ENCODE data around the gene KRT84.

DNA sequence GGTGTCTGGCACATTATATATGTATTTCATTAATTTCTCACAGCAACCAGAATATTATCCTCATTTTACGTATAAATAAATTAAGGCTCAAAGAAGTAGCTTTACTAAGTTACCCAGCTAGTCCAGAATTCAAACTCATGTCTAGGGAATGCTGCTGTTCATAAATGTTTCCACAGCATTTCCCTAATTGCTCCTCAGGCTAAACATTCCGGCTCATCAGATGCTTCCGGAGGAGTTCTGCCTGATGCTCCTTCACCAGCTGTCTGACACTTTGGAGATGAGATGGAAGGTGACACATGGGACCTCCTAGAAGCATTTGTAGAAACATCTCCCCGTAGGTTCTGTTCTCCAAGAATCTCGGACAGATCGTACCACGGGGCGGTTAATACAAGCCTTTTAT is 30.3 kb downstream of the KRT84 start:
- TF ChIP-seq, protein P1, sequence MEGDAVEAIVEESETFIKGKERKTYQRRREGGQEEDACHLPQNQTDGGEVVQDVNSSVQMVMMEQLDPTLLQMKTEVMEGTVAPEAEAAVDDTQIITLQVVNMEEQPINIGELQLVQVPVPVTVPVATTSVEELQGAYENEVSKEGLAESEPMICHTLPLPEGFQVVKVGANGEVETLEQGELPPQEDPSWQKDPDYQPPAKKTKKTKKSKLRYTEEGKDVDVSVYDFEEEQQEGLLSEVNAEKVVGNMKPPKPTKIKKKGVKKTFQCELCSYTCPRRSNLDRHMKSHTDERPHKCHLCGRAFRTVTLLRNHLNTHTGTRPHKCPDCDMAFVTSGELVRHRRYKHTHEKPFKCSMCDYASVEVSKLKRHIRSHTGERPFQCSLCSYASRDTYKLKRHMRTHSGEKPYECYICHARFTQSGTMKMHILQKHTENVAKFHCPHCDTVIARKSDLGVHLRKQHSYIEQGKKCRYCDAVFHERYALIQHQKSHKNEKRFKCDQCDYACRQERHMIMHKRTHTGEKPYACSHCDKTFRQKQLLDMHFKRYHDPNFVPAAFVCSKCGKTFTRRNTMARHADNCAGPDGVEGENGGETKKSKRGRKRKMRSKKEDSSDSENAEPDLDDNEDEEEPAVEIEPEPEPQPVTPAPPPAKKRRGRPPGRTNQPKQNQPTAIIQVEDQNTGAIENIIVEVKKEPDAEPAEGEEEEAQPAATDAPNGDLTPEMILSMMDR (IDR thresholded peaks at IDR 0.05), result no peak
- TF ChIP-seq EZH2 (IDR thresholded peaks at IDR 0.05) (no peak), EZH2phosphoT487 (IDR thresholded peaks at IDR 0.05) (no peak)

Data from neural progenitor cell (in vitro differentiated cells).